GM12891 (cell line): ENCODE measurements around the gene NRROS.
"Not testable (repeated sequence)": the region's sequence is repeated elsewhere in the genome, so short reads cannot be mapped to it uniquely, and the experiment has no call there.

Experiments
- DNase-seq: peaks from one replicate; pipeline ENCODE4 v3.0.0; 2011; ENCODE audit warnings: low spot score; ENCODE audit not compliant: insufficient read length
- FAIRE-seq: peaks from 2 replicates; lab custom pipeline; 2011; peaks lifted over from hg19 to GRCh38; lab: Jason Lieb, UNC
- PAX5 ChIP-seq: IDR thresholded peaks from 2 replicates; pipeline ENCODE4 v1.6.1; 2011; ENCODE audit warnings: low read length, moderate library complexity, mild to moderate bottlenecking; ENCODE audit not compliant: insufficient read depth, severe bottlenecking
- POLR2A ChIP-seq: IDR thresholded peaks from 2 replicates; pipeline ENCODE4 v1.6.1; 2011; ENCODE audit warnings: low read depth, low read length, control low read depth
- POLR2AphosphoS5 ChIP-seq: IDR thresholded peaks from 2 replicates; pipeline ENCODE4 v1.6.1; 2011; ENCODE audit warnings: low read depth, low read length, control low read depth
- POU2F2 ChIP-seq: IDR thresholded peaks from 2 replicates; pipeline ENCODE4 v1.6.1; 2011; ENCODE audit warnings: low read depth, mild to moderate bottlenecking, control low read depth, low read length, moderate library complexity
- SPI1 ChIP-seq: IDR thresholded peaks from 2 replicates; pipeline ENCODE4 v1.6.1; 2011; ENCODE audit warnings: low read depth, low read length, control low read depth
- TAF1 ChIP-seq: IDR thresholded peaks from 2 replicates; pipeline ENCODE4 v1.6.1; 2011; ENCODE audit warnings: low read depth, low read length, control low read depth

NRROS gene

GRCh38 chr3:196636369-196637349, 2.8 kb upstream of the NRROS start:
- DNase-seq (no peak), FAIRE-seq (no peak)
- TF ChIP-seq POLR2AphosphoS5 = no peak
- no peak for TF ChIP-seq PAX5
- TF ChIP-seq TAF1 = no peak
- TF ChIP-seq SPI1 = no peak
- TF ChIP-seq POLR2A = no peak
- no peak for TF ChIP-seq POU2F2

- not testable (repeated sequence) for DNase-seq, FAIRE-seq
Observed at GRCh38 chr3:196637941-196638340, 1.6 kb upstream of the NRROS start.

- TF ChIP-seq POLR2A = no peak
- DNase-seq = no peak
- FAIRE-seq = peak; percentile 35
Observed at GRCh38 chr3:196638861-196639482, 522 bp upstream of the NRROS start.

- TF ChIP-seq POLR2AphosphoS5 (no peak), SPI1 (no peak), PAX5 (no peak), POLR2A (no peak; the same call in 1 of the 2 replicates), POU2F2 (no peak), TAF1 (no peak)
- peak; percentile 26 for FAIRE-seq
- DNase-seq = no peak
Observed at GRCh38 chr3:196640297-196641018, 964 bp downstream of the NRROS start.

DNA sequence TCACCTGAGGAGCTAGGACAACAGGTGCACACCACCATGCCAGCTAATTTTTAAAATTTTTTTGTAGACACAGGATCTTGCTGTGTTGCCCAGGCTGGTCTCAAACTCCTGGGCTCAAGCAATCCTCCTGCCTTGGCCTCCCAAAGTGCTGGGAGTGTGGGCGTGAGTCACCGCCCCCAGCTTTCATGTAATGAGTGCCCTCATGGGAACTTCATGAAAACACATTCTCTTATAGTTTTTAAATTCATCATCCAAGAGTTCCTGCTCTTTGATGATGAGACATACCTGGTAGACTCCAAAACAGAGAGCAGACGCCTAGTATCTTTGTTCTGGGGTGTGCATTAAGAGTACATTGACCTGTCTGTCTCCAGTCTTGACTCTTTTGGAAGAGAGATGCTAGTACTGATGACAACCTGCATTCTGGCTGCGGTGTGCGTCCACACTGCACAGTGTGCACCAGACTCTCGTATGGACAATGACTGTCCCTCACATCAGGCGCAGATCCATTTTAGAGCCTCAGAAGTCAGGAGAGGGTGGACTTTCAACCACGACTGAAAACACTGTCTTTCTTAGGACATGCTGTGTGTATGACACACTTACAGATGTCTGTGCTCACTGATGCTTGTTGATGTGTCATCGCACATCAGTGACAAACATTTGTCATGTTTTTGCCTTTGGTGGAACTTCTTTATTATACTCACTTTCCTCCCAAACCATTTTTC, 2.0 kb downstream of the NRROS start:
- FAIRE-seq (peak; percentile 85), DNase-seq (no peak)
- TF ChIP-seq SPI1 (no peak), POLR2A (peak; percentile 72; the same call in 1 of the 2 replicates), POLR2AphosphoS5 (peak; percentile 64; the same call in 1 of the 2 replicates), POU2F2 (no peak), PAX5 (no peak), TAF1 (0 out of 2 replicates have a peak, but pooled peaks have one; percentile 10)

DNA sequence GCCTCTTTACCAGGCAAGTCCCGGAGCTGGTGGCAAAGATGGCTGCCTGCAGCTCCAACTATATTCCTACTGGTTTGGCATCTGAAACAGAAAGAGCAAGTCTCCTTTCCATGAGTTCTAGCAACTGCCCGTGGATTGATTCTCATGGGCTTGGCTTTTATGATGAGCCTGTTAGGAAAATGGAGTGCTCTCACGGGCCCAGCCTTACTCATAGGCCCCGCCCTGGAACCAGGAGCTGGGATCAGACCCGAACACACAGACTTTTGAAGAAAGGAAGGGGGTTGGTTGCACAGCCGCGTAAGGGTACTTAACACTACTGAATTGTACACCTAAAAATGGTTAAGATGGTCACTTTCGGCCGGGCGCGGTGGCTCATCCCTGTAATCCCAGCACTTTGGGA, 2.9 kb downstream of the NRROS start:
- no peak for TF ChIP-seq POLR2A
- TF ChIP-seq PAX5 = no peak
- no peak for TF ChIP-seq TAF1
- TF ChIP-seq POLR2AphosphoS5 = no peak
- TF ChIP-seq POU2F2 = no peak
- TF ChIP-seq SPI1 = no peak
- FAIRE-seq = no peak

GRCh38 chr3:196643201-196643749, 3.8 kb downstream of the NRROS start:
- FAIRE-seq (peak; percentile 95), DNase-seq (peak; percentile 74)
- TF ChIP-seq PAX5 = peak; percentile 91
- TF ChIP-seq POLR2AphosphoS5 = peak; percentile 52
- peak; percentile 64; the same call in 1 of the 2 replicates for TF ChIP-seq TAF1
- peak; percentile 100 for TF ChIP-seq SPI1
- TF ChIP-seq POLR2A = peak; percentile 72
- no peak; the same call in 1 of the 2 replicates for TF ChIP-seq POU2F2

More for the DNA sequence above, 2.9 kb downstream of the NRROS start:
- DNase-seq = no peak

GRCh38 chr3:196643761-196644160, 4.3 kb downstream of the NRROS start:
- TF ChIP-seq PAX5 (no peak), SPI1 (no peak), POLR2A (no peak), POLR2AphosphoS5 (no peak), TAF1 (no peak), POU2F2 (no peak)
- DNase-seq (no peak), FAIRE-seq (no peak)

DNA sequence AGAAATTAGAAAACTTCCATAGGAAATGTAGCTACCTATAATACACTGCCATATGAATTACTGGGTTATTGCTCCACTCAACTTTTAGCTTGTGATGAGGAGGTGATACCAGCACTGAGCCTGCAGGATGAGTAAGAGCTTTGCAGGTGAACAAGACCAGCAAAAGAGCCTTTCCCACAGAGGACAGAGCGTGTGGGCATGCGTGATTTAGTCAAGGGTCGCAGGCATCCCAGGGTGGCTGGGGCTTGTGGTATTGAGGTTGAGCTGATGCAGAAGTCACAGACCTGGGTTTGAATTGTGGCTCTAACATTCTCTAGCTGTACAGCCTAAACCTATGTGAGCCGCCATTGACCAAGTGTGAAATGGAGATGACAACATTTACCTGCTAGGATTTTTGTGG, 5.6 kb downstream of the NRROS start:
- DNase-seq (no peak), FAIRE-seq (no peak)
- TF ChIP-seq POLR2A (0 out of 2 replicates have a peak, but pooled peaks have one; percentile 6), TAF1 (no peak)
